Measurements from ENCODE around the gene EIF4H.
"Not testable (repeated sequence)": the region's sequence is repeated elsewhere in the genome, so short reads cannot be mapped to it uniquely, and the experiment has no call there.

EIF4H gene

GRCh38 chr7:74202841-74203556 lies 28.8 kb downstream of the EIF4H start:
- DNase-seq = no peak

GRCh38 chr7:74203956-74204618 lies 29.9 kb downstream of the EIF4H start:
- no peak for DNase-seq

- not testable (repeated sequence) for DNase-seq
Observed at GRCh38 chr7:74206052-74206451, 31.9 kb downstream of the EIF4H start.

GRCh38 chr7:74206589-74207120 lies 32.5 kb downstream of the EIF4H start:
- DNase-seq = peak; percentile 84 to 87

- DNase-seq = no peak
Observed at GRCh38 chr7:74207586-74207985, 33.4 kb downstream of the EIF4H start.

GRCh38 chr7:74208241-74208640 lies 34.1 kb downstream of the EIF4H start:
- not testable (repeated sequence) for DNase-seq

- DNase-seq = no peak
Observed at GRCh38 chr7:74212661-74213060, 38.5 kb downstream of the EIF4H start.

GRCh38 chr7:74214816-74215630 lies 40.9 kb downstream of the EIF4H start:
- DNase-seq = no peak

- no peak for DNase-seq
Observed at GRCh38 chr7:74215921-74216320, 41.8 kb downstream of the EIF4H start.

- no peak for DNase-seq
Observed at GRCh38 chr7:74216361-74216761, 42.2 kb downstream of the EIF4H start.

GRCh38 chr7:74217455-74218342 lies 43.5 kb downstream of the EIF4H start:
- no peak for DNase-seq

GRCh38 chr7:74218343-74218698 lies 44.2 kb downstream of the EIF4H start:
- DNase-seq = no peak

GRCh38 chr7:74219416-74219815 lies 45.3 kb downstream of the EIF4H start:
- DNase-seq = no peak

GRCh38 chr7:74220229-74220628 lies 46.1 kb downstream of the EIF4H start:
- DNase-seq = no peak

GRCh38 chr7:74221713-74222112 lies 47.6 kb downstream of the EIF4H start:
- no peak for DNase-seq

GRCh38 chr7:74222851-74223710 lies 48.9 kb downstream of the EIF4H start:
- no peak for DNase-seq

GRCh38 chr7:74223711-74224510 lies 49.8 kb downstream of the EIF4H start:
- DNase-seq = no peak

GRCh38 chr7:74224511-74224832 lies 50.3 kb downstream of the EIF4H start:
- DNase-seq = no peak

- not testable (repeated sequence) for DNase-seq
Observed at GRCh38 chr7:74224907-74225306, 50.8 kb downstream of the EIF4H start.

GRCh38 chr7:74225400-74225799 lies 51.2 kb downstream of the EIF4H start:
- no peak for DNase-seq

GRCh38 chr7:74226633-74227032 lies 52.5 kb downstream of the EIF4H start:
- no peak for DNase-seq
